ENCODE results near the gene CLTC. TPM values are rescaled to one million over a fixed set of nuclear protein-coding genes. Genes with fewer than 3 reads are reported as not detected.

CLTC gene
- total and polyA plus RNA-seq, 2 of the 13 experiments (the other 11 are each of a cell fraction or from before 2014, with no cell fraction given) = 134 to 283 TPM

GRCh38 chr17:59707149-59707970, 87.7 kb downstream of the CLTC start, which contains the start of the genes PTRH2 and VMP1 (continued):
- TF ChIP-seq ZBTB40 (IDR thresholded peaks at IDR 0.05) (peak; percentile 92), ZBTB40 (CRISPR knock-in tag; IDR thresholded peaks at IDR 0.05) (peak; percentile 44; the same call in 1 of the 2 replicates), ZNF343 (CRISPR knock-in tag; IDR thresholded peaks at IDR 0.05) (0 out of 2 replicates have a peak, but pooled peaks have one; percentile 63), ZNF275 (CRISPR knock-in tag; IDR thresholded peaks at IDR 0.05; ENCODE audit: borderline replicate concordance) (peak; percentile 79; the same call in 1 of the 2 replicates), RCOR2 (CRISPR knock-in tag; IDR thresholded peaks at IDR 0.05) (peak; percentile 28), ZNF512B (CRISPR knock-in tag; IDR thresholded peaks at IDR 0.05; ENCODE audit: borderline replicate concordance) (0 out of 2 replicates have a peak, but pooled peaks have one; percentile 82), NFAT5 (CRISPR knock-in tag; IDR thresholded peaks at IDR 0.05) (peak; percentile 50; the same call in 1 of the 2 replicates), ZSCAN25 (CRISPR knock-in tag; IDR thresholded peaks at IDR 0.05) (0 out of 2 replicates have a peak, but pooled peaks have one; percentile 13)
